Skeletal muscle tissue (tissue), 4 donors: ENCODE measurements around the gene RIMS4. TPM values are rescaled to one million over a fixed set of nuclear protein-coding genes. Genes with fewer than 3 reads are reported as not detected.

ENCODE experiments used
- H3K27ac ChIP-seq: one replicate; pipeline ENCODE4 v1.7.0; 2013; ENCODE audit warnings: mild to moderate bottlenecking, low read depth, low read length, inconsistent platforms
- H3K27me3 ChIP-seq, 3 donors: one replicate each; pipeline ENCODE4 v1.7.0; 2013; ENCODE audit warnings: low read length in 3 of 3; ENCODE audit not compliant: control insufficient read depth in 3 of 3, insufficient read depth in 3 of 3
- H3K36me3 ChIP-seq, 3 donors: one replicate each; pipeline ENCODE4 v1.7.0; 2013; ENCODE audit warnings: low read length in 3 of 3; ENCODE audit not compliant: control insufficient read depth in 3 of 3, insufficient read depth in 3 of 3
- H3K4me1 ChIP-seq, 3 donors: one replicate each; pipeline ENCODE4 v1.7.0; 2013; ENCODE audit warnings: low read length in 3 of 3, mild to moderate bottlenecking in 3 of 3; ENCODE audit not compliant: control insufficient read depth in 3 of 3, insufficient read depth in 3 of 3
- H3K4me3 ChIP-seq, 3 donors: one replicate each; pipeline ENCODE4 v1.7.0; 2013; ENCODE audit warnings: low read length in 3 of 3
- H3K9ac ChIP-seq, 3 donors: one replicate each; pipeline ENCODE4 v1.7.0; 2013; ENCODE audit warnings: low read length in 3 of 3, mild to moderate bottlenecking in 3 of 3, moderate library complexity in 2 of 3, low read depth in 1 of 3
- H3K9me3 ChIP-seq, 3 donors: one replicate each; pipeline ENCODE4 v1.7.0; 2013; ENCODE audit warnings: low read length in 3 of 3; ENCODE audit not compliant: control insufficient read depth in 3 of 3
- total RNA-seq: library from RNA; depleted of rRNA; stranded (reverse); fragments of >200 nt; gene quantifications from one replicate; pipeline ENCODE4 v1.2.3, GENCODE V29; 2014
- donor health status: Osteomylitis.

Gene RIMS4
- total RNA-seq, 1 donor from 2014 or later = 3.1 TPM

- Histone ChIP-seq H3K4me1 (peaks cover 24 to 28% (median 27%) of the 10 kb centered on the region in 3 donors), H3K9ac (no peak overlapping the region), H3K27ac (peak overlapping the region; percentile 78), H3K4me3 (no peak overlapping the region), H3K9me3 (no peaks in the 10 kb centered on the region), H3K36me3 (no peaks in the 10 kb centered on the region), H3K27me3 (peaks cover 0 to 2% (median 0%) of the 10 kb centered on the region in 3 donors)
Measured at GRCh38 chr20:44802702-44803101, 7.6 kb downstream of the RIMS4 start.

- no peaks in the 10 kb centered on the region for H3K9me3 ChIP-seq
- no peak overlapping the region for H3K4me3 ChIP-seq
- H3K27me3 ChIP-seq = no peaks in the 10 kb centered on the region
Measured at GRCh38 chr20:44800391-44801046, 9.8 kb downstream of the RIMS4 start.

GRCh38 chr20:44799691-44800090 lies 10.7 kb downstream of the RIMS4 start:
- H3K9me3 ChIP-seq = no peaks in the 10 kb centered on the region
- no peaks in the 10 kb centered on the region for H3K27me3 ChIP-seq
- peaks cover 8 to 15% (median 9%) of the 10 kb centered on the region in 3 donors for H3K4me1 ChIP-seq
- no peak overlapping the region for H3K9ac ChIP-seq
- no peak overlapping the region for H3K27ac ChIP-seq
- H3K36me3 ChIP-seq = no peaks in the 10 kb centered on the region
- H3K4me3 ChIP-seq = no peak overlapping the region

More at GRCh38 chr20:44800391-44801046, 9.8 kb downstream of the RIMS4 start:
- H3K4me1 ChIP-seq = peaks cover 9 to 17% (median 13%) of the 10 kb centered on the region in 3 donors
- H3K36me3 ChIP-seq = no peaks in the 10 kb centered on the region
- no peak overlapping the region for H3K9ac ChIP-seq
- H3K27ac ChIP-seq = no peak overlapping the region

- Histone ChIP-seq H3K36me3 (no peaks in the 10 kb centered on the region), H3K27me3 (no peaks in the 10 kb centered on the region), H3K9ac (no peak overlapping the region), H3K4me3 (no peak overlapping the region), H3K4me1 (peaks cover 0 to under 1% (median 0%) of the 10 kb centered on the region in 3 donors), H3K9me3 (no peaks in the 10 kb centered on the region), H3K27ac (no peak overlapping the region)
Measured at GRCh38 chr20:44796758-44797457, 13.4 kb downstream of the RIMS4 start.

GRCh38 chr20:44796311-44796710 lies 14.0 kb downstream of the RIMS4 start:
- H3K36me3 ChIP-seq = no peaks in the 10 kb centered on the region
- no peaks in the 10 kb centered on the region for H3K27me3 ChIP-seq
- H3K4me1 ChIP-seq = peaks cover 0 to 7% (median 0%) of the 10 kb centered on the region in 3 donors
- no peak overlapping the region for H3K4me3 ChIP-seq
- no peak overlapping the region for H3K9ac ChIP-seq
- H3K27ac ChIP-seq = no peak overlapping the region
- H3K9me3 ChIP-seq = no peaks in the 10 kb centered on the region

- Histone ChIP-seq H3K4me1 (peaks cover 0 to 9% (median 4%) of the 10 kb centered on the region in 3 donors), H3K36me3 (no peaks in the 10 kb centered on the region), H3K27ac (no peak overlapping the region), H3K9ac (no peak overlapping the region), H3K27me3 (no peaks in the 10 kb centered on the region), H3K4me3 (no peak overlapping the region), H3K9me3 (no peaks in the 10 kb centered on the region)
Measured at GRCh38 chr20:44795836-44796235, 14.5 kb downstream of the RIMS4 start.

GRCh38 chr20:44792796-44793195 lies 17.6 kb downstream of the RIMS4 start:
- no peaks in the 10 kb centered on the region for H3K9me3 ChIP-seq
- no peak overlapping the region for H3K27ac ChIP-seq
- H3K36me3 ChIP-seq = no peaks in the 10 kb centered on the region
- no peak overlapping the region for H3K9ac ChIP-seq
- H3K27me3 ChIP-seq = peaks cover 0 to 4% (median 0%) of the 10 kb centered on the region in 3 donors
- H3K4me3 ChIP-seq = no peak overlapping the region
- peaks cover 0 to 14% (median 9%) of the 10 kb centered on the region in 3 donors for H3K4me1 ChIP-seq

GRCh38 chr20:44790638-44791393 lies 19.5 kb downstream of the RIMS4 start:
- Histone ChIP-seq H3K27me3 (peaks cover 0 to 4% (median 0%) of the 10 kb centered on the region in 3 donors), H3K4me3 (no peak overlapping the region), H3K4me1 (peaks cover 0 to 14% (median 11%) of the 10 kb centered on the region in 3 donors), H3K36me3 (no peaks in the 10 kb centered on the region), H3K9ac (no peak overlapping the region), H3K9me3 (no peaks in the 10 kb centered on the region), H3K27ac (no peak overlapping the region)

GRCh38 chr20:44788706-44789456 lies 21.5 kb downstream of the RIMS4 start:
- Histone ChIP-seq H3K9ac (no peak overlapping the region), H3K27me3 (peaks cover 0 to 4% (median 0%) of the 10 kb centered on the region in 3 donors)

More at GRCh38 chr20:44788706-44789456, 21.5 kb downstream of the RIMS4 start:
- Histone ChIP-seq H3K4me3 (no peak overlapping the region), H3K36me3 (no peaks in the 10 kb centered on the region), H3K4me1 (peaks cover 0 to 14% (median 11%) of the 10 kb centered on the region in 3 donors), H3K27ac (no peak overlapping the region), H3K9me3 (no peaks in the 10 kb centered on the region)
